ENCODE measurements around the gene SLC25A22.
A peak's percentile ranks its signal among the peaks of the same experiment; 100 is the strongest.

DNA sequence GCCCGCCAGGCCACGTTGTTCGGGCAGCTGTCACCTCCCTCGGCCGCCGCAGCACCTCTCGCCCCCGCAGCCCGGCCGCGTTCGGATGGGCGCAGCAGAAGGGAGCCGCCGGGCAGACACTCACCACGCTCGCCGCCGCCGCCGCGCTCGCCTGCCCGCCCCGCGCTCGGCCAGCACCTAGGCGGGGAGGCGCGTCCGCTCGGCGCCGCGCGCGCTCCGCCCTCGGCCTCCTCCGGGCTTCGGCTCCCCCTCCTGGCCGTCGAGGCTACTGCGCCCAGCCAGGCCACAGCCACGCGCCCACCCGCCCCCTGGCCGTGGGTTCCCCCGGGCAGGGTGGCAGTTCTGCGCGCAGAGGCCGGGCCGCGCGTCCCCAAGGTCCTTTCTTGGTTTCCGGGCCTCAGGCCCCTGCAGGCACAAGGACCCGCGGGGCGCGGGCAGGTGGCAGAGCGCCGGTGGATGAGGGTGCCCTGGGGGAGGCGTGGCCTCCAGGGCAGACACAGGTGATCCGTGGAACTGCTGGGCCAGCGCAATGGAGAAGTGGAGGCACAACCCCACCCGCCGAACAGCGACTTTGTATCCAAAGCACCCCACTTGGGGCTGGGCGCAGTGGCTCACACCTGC, at the start of gene SLC25A22:
- TF ChIP-seq, protein P1, sequence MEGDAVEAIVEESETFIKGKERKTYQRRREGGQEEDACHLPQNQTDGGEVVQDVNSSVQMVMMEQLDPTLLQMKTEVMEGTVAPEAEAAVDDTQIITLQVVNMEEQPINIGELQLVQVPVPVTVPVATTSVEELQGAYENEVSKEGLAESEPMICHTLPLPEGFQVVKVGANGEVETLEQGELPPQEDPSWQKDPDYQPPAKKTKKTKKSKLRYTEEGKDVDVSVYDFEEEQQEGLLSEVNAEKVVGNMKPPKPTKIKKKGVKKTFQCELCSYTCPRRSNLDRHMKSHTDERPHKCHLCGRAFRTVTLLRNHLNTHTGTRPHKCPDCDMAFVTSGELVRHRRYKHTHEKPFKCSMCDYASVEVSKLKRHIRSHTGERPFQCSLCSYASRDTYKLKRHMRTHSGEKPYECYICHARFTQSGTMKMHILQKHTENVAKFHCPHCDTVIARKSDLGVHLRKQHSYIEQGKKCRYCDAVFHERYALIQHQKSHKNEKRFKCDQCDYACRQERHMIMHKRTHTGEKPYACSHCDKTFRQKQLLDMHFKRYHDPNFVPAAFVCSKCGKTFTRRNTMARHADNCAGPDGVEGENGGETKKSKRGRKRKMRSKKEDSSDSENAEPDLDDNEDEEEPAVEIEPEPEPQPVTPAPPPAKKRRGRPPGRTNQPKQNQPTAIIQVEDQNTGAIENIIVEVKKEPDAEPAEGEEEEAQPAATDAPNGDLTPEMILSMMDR (IDR thresholded peaks at IDR 0.05; ENCODE audit: low read depth, low read length), result peak; percentile 62
- TF ChIP-seq EZH2phosphoT487 (IDR thresholded peaks at IDR 0.05; ENCODE audit: low read depth), result no peak

Measured in OCI-LY3 (cell line).